OCI-LY3 (cell line): Measurements from ENCODE around the gene HIPK2.

Experiments
- EZH2phosphoT487 ChIP-seq: fragments of 200-600 bp; shearing (Covaris generic); IDR thresholded peaks from 2 replicates; pipeline ENCODE4 v1.6.1; 2018; ENCODE audit warnings: antibody characterized with exemption, mixed run types, low read depth
- TF ChIP-seq, protein P1 (sequence below): fragments of 200-600, 300-600 bp; sonication (generic); IDR thresholded peaks from 2 replicates; pipeline ENCODE4 v1.5.1; 2014; ENCODE audit warnings: antibody characterized with exemption, low read length, low read depth

DNA sequence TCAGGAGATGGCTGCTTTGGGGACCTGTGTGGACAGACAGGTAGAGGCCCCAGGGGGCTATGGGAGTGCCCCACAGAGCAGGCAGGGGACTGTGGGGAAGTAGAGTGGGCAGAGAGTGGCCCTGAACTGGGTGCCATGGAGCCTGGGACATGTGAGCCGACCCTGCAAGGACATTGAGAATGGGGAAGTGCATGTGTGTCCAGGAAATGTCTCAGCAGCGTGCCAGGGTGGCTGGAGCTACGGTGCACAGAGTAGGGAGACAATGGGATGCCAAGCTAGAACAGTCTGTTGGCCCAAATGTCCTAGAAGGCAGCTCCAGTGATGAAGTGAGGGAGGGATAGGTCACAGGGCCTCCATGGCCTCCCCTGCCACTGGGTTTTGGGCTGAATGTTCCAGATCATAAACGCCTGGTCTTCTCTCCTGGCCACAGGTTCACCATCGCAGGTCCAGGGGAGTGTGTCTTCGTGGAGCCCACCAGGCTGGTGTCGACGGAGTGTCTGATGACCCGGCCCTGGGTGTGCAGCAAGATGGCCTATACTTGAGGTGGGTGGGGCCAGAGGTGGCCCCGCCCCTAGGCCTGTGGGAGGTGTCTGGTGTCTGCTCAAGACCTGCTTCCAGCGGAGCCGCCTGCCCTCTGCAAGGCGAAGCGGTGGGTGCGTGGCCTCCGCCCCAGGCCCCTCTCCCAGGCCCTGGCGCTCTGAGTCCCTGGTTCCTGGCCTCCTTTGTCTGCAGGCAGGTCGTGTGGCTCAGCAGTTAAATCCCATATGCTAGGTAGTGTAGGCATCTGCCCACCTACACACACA, 233.8 kb downstream of the HIPK2 start:
- TF ChIP-seq, protein P1, sequence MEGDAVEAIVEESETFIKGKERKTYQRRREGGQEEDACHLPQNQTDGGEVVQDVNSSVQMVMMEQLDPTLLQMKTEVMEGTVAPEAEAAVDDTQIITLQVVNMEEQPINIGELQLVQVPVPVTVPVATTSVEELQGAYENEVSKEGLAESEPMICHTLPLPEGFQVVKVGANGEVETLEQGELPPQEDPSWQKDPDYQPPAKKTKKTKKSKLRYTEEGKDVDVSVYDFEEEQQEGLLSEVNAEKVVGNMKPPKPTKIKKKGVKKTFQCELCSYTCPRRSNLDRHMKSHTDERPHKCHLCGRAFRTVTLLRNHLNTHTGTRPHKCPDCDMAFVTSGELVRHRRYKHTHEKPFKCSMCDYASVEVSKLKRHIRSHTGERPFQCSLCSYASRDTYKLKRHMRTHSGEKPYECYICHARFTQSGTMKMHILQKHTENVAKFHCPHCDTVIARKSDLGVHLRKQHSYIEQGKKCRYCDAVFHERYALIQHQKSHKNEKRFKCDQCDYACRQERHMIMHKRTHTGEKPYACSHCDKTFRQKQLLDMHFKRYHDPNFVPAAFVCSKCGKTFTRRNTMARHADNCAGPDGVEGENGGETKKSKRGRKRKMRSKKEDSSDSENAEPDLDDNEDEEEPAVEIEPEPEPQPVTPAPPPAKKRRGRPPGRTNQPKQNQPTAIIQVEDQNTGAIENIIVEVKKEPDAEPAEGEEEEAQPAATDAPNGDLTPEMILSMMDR, result no peak
- no peak for TF ChIP-seq EZH2phosphoT487
